Measurements from ENCODE around the gene GNG12.

GRCh38 chr1:67851800-67852199 is 18.5 kb upstream of the GNG12 start:
- TF ChIP-seq, protein P1, sequence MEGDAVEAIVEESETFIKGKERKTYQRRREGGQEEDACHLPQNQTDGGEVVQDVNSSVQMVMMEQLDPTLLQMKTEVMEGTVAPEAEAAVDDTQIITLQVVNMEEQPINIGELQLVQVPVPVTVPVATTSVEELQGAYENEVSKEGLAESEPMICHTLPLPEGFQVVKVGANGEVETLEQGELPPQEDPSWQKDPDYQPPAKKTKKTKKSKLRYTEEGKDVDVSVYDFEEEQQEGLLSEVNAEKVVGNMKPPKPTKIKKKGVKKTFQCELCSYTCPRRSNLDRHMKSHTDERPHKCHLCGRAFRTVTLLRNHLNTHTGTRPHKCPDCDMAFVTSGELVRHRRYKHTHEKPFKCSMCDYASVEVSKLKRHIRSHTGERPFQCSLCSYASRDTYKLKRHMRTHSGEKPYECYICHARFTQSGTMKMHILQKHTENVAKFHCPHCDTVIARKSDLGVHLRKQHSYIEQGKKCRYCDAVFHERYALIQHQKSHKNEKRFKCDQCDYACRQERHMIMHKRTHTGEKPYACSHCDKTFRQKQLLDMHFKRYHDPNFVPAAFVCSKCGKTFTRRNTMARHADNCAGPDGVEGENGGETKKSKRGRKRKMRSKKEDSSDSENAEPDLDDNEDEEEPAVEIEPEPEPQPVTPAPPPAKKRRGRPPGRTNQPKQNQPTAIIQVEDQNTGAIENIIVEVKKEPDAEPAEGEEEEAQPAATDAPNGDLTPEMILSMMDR (conservative IDR thresholded peaks at IDR 0.05), result no peak
- no peak for TF ChIP-seq ZFX (IDR thresholded peaks at IDR 0.05)

Measured in C4-2B (cell line).